Measurements from ENCODE around the gene SCPEP1.

Gene SCPEP1, protein sequence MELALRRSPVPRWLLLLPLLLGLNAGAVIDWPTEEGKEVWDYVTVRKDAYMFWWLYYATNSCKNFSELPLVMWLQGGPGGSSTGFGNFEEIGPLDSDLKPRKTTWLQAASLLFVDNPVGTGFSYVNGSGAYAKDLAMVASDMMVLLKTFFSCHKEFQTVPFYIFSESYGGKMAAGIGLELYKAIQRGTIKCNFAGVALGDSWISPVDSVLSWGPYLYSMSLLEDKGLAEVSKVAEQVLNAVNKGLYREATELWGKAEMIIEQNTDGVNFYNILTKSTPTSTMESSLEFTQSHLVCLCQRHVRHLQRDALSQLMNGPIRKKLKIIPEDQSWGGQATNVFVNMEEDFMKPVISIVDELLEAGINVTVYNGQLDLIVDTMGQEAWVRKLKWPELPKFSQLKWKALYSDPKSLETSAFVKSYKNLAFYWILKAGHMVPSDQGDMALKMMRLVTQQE

DNA sequence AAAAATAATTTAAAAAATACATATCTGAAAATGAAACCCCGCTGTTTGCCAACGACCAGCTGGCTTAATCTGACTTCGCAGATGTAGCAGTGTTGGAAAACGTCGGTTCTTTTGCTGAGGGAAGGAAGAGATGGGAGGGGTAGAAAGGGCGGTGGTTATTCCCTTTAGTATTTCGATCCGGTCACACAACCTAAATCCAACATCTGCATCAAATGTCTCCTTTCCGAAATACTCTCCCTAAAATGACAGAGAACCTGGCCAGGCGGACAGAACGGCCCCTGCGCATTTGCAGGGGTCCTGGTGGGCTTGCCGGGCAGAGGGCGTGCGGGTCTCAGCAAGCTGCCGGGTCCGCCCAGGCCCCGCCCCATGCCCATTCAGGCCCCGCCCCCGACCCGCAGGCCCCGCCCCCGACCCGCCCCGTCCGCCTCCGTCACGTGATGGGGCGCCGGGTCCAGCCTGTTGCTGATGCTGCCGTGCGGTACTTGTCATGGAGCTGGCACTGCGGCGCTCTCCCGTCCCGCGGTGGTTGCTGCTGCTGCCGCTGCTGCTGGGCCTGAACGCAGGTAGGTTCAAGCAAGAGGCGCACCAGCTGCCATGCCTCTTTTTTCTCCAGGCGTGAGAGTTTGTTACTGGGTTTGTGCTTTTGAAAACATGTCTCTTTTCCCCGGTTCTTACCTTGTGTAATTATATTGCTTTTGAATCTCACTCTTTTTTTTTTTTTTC is at the start of gene SCPEP1:
Gene SCPEP1 (plus strand): TSS at position 459 of the 723 bp plus-strand sequence. CDS start 29 bp downstream, at position 488.
- peak; percentile 72 for DNase-seq (ENCODE audit: low read depth)
- TF ChIP-seq, protein P1, sequence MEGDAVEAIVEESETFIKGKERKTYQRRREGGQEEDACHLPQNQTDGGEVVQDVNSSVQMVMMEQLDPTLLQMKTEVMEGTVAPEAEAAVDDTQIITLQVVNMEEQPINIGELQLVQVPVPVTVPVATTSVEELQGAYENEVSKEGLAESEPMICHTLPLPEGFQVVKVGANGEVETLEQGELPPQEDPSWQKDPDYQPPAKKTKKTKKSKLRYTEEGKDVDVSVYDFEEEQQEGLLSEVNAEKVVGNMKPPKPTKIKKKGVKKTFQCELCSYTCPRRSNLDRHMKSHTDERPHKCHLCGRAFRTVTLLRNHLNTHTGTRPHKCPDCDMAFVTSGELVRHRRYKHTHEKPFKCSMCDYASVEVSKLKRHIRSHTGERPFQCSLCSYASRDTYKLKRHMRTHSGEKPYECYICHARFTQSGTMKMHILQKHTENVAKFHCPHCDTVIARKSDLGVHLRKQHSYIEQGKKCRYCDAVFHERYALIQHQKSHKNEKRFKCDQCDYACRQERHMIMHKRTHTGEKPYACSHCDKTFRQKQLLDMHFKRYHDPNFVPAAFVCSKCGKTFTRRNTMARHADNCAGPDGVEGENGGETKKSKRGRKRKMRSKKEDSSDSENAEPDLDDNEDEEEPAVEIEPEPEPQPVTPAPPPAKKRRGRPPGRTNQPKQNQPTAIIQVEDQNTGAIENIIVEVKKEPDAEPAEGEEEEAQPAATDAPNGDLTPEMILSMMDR (conservative IDR thresholded peaks at IDR 0.05; ENCODE audit: low read depth, low read length) = no peak
- H3K4me3 ChIP-seq (ENCODE audit: low read depth, low read length) = peak within 1 kb of the TSS; percentile 87

DNA sequence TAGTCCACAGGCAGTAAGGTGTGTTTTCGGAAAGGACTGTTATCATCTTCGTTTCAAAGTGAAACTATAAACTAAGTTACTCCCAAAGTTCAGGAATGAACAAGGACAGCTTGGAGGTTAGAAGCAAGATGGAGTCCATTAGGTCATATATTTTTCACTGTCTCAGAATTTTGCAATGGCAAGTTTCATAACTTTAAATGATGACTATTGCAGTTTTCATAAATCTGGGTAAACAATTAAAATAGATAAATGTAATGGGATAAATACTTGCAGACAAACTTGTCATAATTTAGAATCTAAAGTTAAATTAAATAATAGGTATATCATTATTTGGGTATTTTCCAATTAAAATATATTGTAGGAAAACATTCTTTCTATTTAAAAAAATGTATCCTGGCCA is 49.3 kb upstream of the SCPEP1 start:
- no peak overlapping the region for H3K4me3 ChIP-seq (ENCODE audit: low read depth, low read length)
- no peak for DNase-seq (ENCODE audit: low read depth)
- TF ChIP-seq, protein P1 (conservative IDR thresholded peaks at IDR 0.05; ENCODE audit: low read depth, low read length) = no peak

DNA sequence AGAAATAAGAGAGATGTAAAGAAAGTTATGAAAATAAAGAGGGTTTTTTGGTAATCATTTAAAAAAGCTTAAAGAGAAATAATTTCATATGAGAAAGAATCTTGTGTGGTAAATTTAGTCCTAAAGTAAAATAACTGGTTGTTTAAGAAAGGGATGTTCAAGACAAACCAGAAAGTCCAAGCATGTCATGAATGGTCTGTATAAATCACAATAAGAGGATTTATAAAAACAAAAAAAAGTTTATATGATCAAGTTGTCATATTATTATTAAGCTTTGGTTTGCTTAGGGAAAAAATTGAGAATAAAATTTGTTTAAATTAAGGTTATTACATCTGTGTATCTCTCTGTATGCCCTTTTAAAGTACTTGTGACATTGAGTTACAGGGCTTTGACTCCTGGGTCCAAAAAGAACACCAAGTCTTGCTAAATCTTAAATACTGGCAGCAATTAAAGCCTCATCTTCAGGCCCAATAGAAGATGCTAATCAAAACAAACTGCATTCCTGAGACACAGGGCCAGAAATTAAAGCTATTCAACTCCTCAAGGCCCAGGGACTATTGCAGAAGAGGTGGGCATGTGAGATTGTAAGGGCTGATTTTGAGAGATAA is 48.5 kb upstream of the SCPEP1 start:
- no peak for DNase-seq (ENCODE audit: low read depth)
- TF ChIP-seq, protein P1 (conservative IDR thresholded peaks at IDR 0.05; ENCODE audit: low read depth, low read length) = no peak
- H3K4me3 ChIP-seq (ENCODE audit: low read depth, low read length) = no peak overlapping the region

DNA sequence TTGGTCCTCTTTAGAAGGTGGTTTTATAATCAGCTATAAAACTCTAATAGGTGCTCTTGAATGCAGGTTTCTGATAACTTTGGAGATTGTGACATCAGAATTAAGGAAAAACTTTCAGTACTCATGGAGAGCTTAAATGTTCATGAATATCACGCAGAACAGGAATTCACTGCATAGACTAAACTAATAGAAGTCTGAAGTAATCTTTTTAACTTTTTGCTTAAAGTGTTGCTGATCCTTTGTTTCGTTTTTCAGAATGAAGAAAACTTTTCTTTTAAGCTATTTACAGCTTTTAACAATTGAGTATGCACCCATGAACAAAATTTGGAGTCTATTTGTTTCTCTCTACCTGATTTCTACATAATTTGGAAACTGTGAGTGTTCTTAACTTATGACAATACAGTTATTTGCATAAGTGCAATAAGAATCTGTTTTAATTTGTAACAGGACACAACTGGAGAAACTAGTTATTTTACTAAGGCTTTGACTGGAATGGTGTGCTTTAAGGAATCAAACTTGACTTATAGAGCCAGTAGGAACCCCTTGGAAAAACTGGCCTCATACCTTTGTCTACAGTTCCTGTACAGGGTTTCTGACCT is 47.1 kb upstream of the SCPEP1 start:
- H3K4me3 ChIP-seq (ENCODE audit: low read depth, low read length) = no peak overlapping the region
- TF ChIP-seq, protein P1 (conservative IDR thresholded peaks at IDR 0.05; ENCODE audit: low read depth, low read length) = no peak

DNA sequence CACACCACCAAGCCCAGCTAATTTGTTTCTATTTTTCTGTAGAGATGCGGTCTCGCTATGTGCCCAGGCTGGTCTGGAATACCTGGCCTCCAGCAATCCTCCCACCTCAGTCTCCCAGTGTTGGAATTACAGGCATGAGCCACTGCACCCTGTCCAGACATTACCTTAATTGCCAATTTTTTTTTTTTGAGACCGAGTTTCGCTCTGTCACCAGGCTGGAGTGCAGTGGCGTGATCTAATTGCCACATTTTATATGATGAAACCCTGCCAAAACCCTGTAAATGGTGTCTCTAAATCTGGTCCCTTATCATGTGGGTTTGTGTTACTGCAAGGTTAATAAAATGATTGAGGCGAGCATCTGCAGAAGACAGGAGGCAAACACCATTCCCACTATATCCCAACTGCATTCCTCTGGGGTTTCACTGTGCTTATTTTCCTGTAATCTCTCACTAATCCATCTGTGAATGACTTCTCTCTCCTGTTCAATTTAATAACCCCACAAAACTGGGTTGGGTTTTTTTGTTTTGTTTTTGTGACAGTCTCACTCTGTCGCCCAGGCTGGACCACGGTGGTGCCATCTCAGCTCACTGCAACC is 44.7 kb upstream of the SCPEP1 start:
- no peak for DNase-seq (ENCODE audit: low read depth)
- TF ChIP-seq, protein P1 (conservative IDR thresholded peaks at IDR 0.05; ENCODE audit: low read depth, low read length) = no peak

More for the DNA sequence above, 47.1 kb upstream of the SCPEP1 start:
- DNase-seq (ENCODE audit: low read depth) = no peak

DNA sequence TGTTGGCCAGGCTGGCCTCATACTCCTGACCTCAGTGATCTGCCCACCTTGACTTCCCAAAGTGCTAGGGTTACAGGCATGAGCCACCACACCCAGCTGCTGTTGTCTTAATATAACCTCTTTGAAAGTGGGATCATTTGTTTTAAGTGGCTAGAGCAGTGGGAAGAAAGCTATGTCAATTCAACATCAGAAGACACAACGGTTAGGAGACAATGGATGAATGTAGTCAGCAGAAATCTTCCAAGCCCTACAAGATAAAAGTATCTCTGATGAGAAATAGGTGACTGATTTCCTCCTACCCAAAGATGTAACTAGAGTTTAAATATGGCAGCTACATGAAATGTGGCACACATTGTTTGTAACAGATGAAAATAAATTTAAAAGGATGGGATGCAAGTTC is 44.1 kb upstream of the SCPEP1 start:
- TF ChIP-seq, protein P1 (conservative IDR thresholded peaks at IDR 0.05; ENCODE audit: low read depth, low read length) = no peak
- DNase-seq (ENCODE audit: low read depth) = no peak
- no peak overlapping the region for H3K4me3 ChIP-seq (ENCODE audit: low read depth, low read length)

More for the DNA sequence above, 44.7 kb upstream of the SCPEP1 start:
- no peak overlapping the region for H3K4me3 ChIP-seq (ENCODE audit: low read depth, low read length)

All from choroid plexus epithelial cell (primary cell).